HCT116 (cell line): Measurements from ENCODE around the gene MAGI3. TPM values are rescaled to one million over a fixed set of nuclear protein-coding genes. Genes with fewer than 3 reads are reported as not detected.

Source experiments
- ATAC-seq: fragments of 200-7000 bp; cut with Tn5 transposase; 2 replicates; pipeline ENCODE4 v1.9.1; 2020; ENCODE audit warnings: mild to moderate bottlenecking, moderate library complexity
- BruUV-seq: library from RNA; stranded (reverse); fragments of 400-500 nt; replicated peaks from 2 replicates; lab custom pipeline; 2021; lab: Mats Ljungman, UMichigan
- CTCF ChIA-PET: fragments of 300-600 bp; sonication (Branson Sonifier 250); formaldehyde crosslinking; loops from one replicate; lab custom pipeline; 2021; ENCODE audit warnings: antibody characterized with exemption; lab: Charles Lee
- POLR2A ChIA-PET: fragments of 300-600, 350-600 bp; sonication (Branson Sonifier 250); formaldehyde crosslinking; loops from one replicate; lab custom pipeline; 2021; ENCODE audit warnings: antibody characterized with exemption; lab: Charles Lee
- RAD21 ChIA-PET, 2 experiments: fragments of 300-600 bp; sonication (Branson Sonifier 250); formaldehyde crosslinking; loops; one replicate each; lab custom pipeline; 2023; ENCODE audit warnings: low total read pairs in 2 of 2; ENCODE audit not compliant: uncharacterized antibody in 2 of 2, unreplicated experiment in 2 of 2, low non-redundant PET in 1 of 2; lab: Charles Lee
- DNase-seq: peaks from one replicate; pipeline ENCODE4 v3.0.0-alpha.2; 2010; ENCODE audit warnings: low read depth, low spot score
- H2AFZ ChIP-seq: fragments of 200-600 bp; shearing (Covaris generic), sonication (generic); 2 replicates; pipeline ENCODE4 v1.6.1; 2017; ENCODE audit warnings: low read depth, mixed run types, mixed read lengths, antibody characterized with exemption, low read length; ENCODE audit not compliant: poor library complexity, severe bottlenecking
- H3K27ac ChIP-seq: 2 replicates; pipeline ENCODE4 v1.5.1; 2012; ENCODE audit warnings: low read depth, low read length
- H3K27me3 ChIP-seq: fragments of 200-600 bp; sonication (generic); 2 replicates; pipeline ENCODE4 v1.6.1; 2016; ENCODE audit warnings: mixed run types, low read length, mixed read lengths; ENCODE audit not compliant: insufficient read depth
- H3K36me3 ChIP-seq, 2 experiments: fragments of 200-500 bp in 1 of 2; fragments of 200-600 bp in 1 of 2; sonication (Bioruptor generic) in 1 of 2; sonication (generic) in 1 of 2; 2 replicates each; pipeline versions ENCODE4 v1.5.1 to v1.6.1; 2014 to 2016; ENCODE audit warnings: low read length in 2 of 2, inconsistent platforms in 1 of 2, mixed read lengths in 1 of 2, mixed run types in 1 of 2; ENCODE audit not compliant: insufficient read depth in 2 of 2, control insufficient read depth in 1 of 2
- H3K4me1 ChIP-seq, 2 experiments: fragments of 200-600 bp in 1 of 2; sonication (generic) in 1 of 2; 2 replicates each; pipeline versions ENCODE4 v1.5.1 to v1.6.1; 2012 to 2017; ENCODE audit warnings: low read length in 2 of 2, inconsistent platforms in 1 of 2, mild to moderate bottlenecking in 1 of 2, mixed read lengths in 1 of 2, mixed run types in 1 of 2, moderate library complexity in 1 of 2; ENCODE audit not compliant: insufficient read depth in 2 of 2, control insufficient read depth in 1 of 2
- H3K4me2 ChIP-seq: fragments of 200-600 bp; sonication (generic); 2 replicates; pipeline ENCODE4 v1.6.1; 2017; ENCODE audit warnings: mixed run types, low read length, mixed read lengths
- H3K4me3 ChIP-seq, 2 experiments: fragments of 200-600 bp in 1 of 2; sonication (generic) in 1 of 2; replicated peaks in 1 of 2; 2 replicates each; pipeline ENCODE4 v1.5.1; 2011 to 2016; ENCODE audit warnings: low read length in 2 of 2, control low read depth in 1 of 2, low read depth in 1 of 2, mild to moderate bottlenecking in 1 of 2, mixed read lengths in 1 of 2, mixed run types in 1 of 2
- H3K79me2 ChIP-seq: fragments of 200-600 bp; sonication (generic); 2 replicates; pipeline ENCODE4 v1.6.1; 2017; ENCODE audit warnings: mild to moderate bottlenecking, mixed run types, low read length, moderate library complexity, mixed read lengths; ENCODE audit not compliant: insufficient read depth
- H3K9ac ChIP-seq: fragments of 200-600 bp; sonication (generic); 2 replicates; pipeline ENCODE4 v1.6.1; 2016; ENCODE audit warnings: low read length, mixed read lengths
- H3K9me2 ChIP-seq: fragments of 200-600 bp; sonication (generic), shearing (Covaris generic); 2 replicates; pipeline ENCODE4 v1.6.1; 2017; ENCODE audit warnings: mixed run types, mild to moderate bottlenecking, moderate library complexity; ENCODE audit not compliant: insufficient read depth
- H3K9me3 ChIP-seq, 2 experiments: fragments of 200-500 bp in 1 of 2; fragments of 200-600 bp in 1 of 2; sonication (Bioruptor generic) in 1 of 2; sonication (generic) in 1 of 2; 2 replicates each; pipeline ENCODE4 v1.6.1; 2014 to 2017; ENCODE audit warnings: low read length in 2 of 2, mixed read lengths in 2 of 2, inconsistent platforms in 1 of 2, low read depth in 1 of 2, mild to moderate bottlenecking in 1 of 2, mixed run types in 1 of 2, moderate library complexity in 1 of 2; ENCODE audit not compliant: control insufficient read depth in 1 of 2, insufficient read depth in 1 of 2
- H4K20me1 ChIP-seq: fragments of 200-600 bp; sonication (generic), shearing (Covaris generic); 2 replicates; pipeline ENCODE4 v1.6.1; 2017; ENCODE audit warnings: mixed run types, mild to moderate bottlenecking, moderate library complexity; ENCODE audit not compliant: insufficient read depth
- CBX3 ChIP-seq: IDR thresholded peaks from 2 replicates; pipeline ENCODE4 v1.6.1; 2012; ENCODE audit warnings: low read depth
- CTCF ChIP-seq, 3 experiments: fragments of 200-600 bp in 1 of 3; sonication (generic) in 1 of 3; IDR thresholded peaks in 2 of 3; conservative IDR thresholded peaks in 1 of 3; 2 replicates each; pipeline ENCODE4 v1.5.1; 2012 to 2017; ENCODE audit warnings: low read depth in 2 of 3, low read length in 2 of 3, antibody characterized with exemption in 1 of 3, borderline replicate concordance in 1 of 3, control low read depth in 1 of 3, mild to moderate bottlenecking in 1 of 3, mixed read lengths in 1 of 3, mixed run types in 1 of 3, moderate library complexity in 1 of 3; ENCODE audit not compliant: insufficient read depth in 1 of 3
- ELF1 ChIP-seq: IDR thresholded peaks from 2 replicates; pipeline ENCODE4 v1.6.1; 2012; ENCODE audit warnings: low read depth, borderline replicate concordance
- EZH2 ChIP-seq: fragments of 200-600 bp; sonication (generic); IDR thresholded peaks from 2 replicates; pipeline ENCODE4 v1.6.1; 2017; ENCODE audit warnings: antibody characterized with exemption, mixed run types
- JUND ChIP-seq: IDR thresholded peaks from 2 replicates; pipeline ENCODE4 v1.6.1; 2012
- SP1 ChIP-seq: IDR thresholded peaks from 2 replicates; pipeline ENCODE4 v1.6.1; 2012; ENCODE audit warnings: low read depth
- SRF ChIP-seq: IDR thresholded peaks from 2 replicates; pipeline ENCODE4 v1.6.1; 2012; ENCODE audit warnings: low read depth
- ZNF274 ChIP-seq: fragments of 200-500 bp; sonication (Bioruptor generic); IDR thresholded peaks from 2 replicates; pipeline ENCODE4 v1.6.1; 2014; ENCODE audit warnings: mild to moderate bottlenecking, low read depth, low read length, inconsistent platforms
- intact Hi-C: fragments of 100-400 bp; cut with micrococcal nuclease; formaldehyde crosslinking; loops from 2 replicates; pipeline ENCODE4 v1.10.0; 2022
- total RNA-seq: library from RNA; stranded (reverse); gene quantifications from one replicate; pipeline ENCODE4 v1.2.1, GENCODE V29; 2021; ENCODE audit not compliant: unreplicated experiment

The MAGI3 gene
- total RNA-seq, 1 experiment from 2014 or later: 11.8 TPM

- no peaks in the 10 kb centered on the region for H3K27me3 ChIP-seq
- no peak overlapping the region for H3K4me2 ChIP-seq
- no peaks in the 10 kb centered on the region for H3K4me1 ChIP-seq
- H3K79me2 ChIP-seq: no peaks in the 10 kb centered on the region
- CTCF ChIA-PET: no interaction called here
- RAD21 ChIA-PET: no interaction called here
- intact Hi-C loops: no loop called here
- BruUV-seq: no TSS peak
- H3K9me3 ChIP-seq: no peaks in the 10 kb centered on the region
- no peak for TF ChIP-seq CTCF (IDR thresholded peaks at IDR 0.05 in 2 of 3, conservative IDR thresholded peaks at IDR 0.05 in 1 of 3; ENCODE audit: borderline replicate concordance in 1 of 3, insufficient read depth in 1 of 3, low read depth in 2 of 3, low read length in 2 of 3)
- TF ChIP-seq ZNF274: no peak
- no peak for TF ChIP-seq EZH2
- no peak for TF ChIP-seq SP1
- TF ChIP-seq CBX3: no peak
- TF ChIP-seq, all 23 proteins: peak for 0
- Histone ChIP-seq H3K9me2 (no peaks in the 10 kb centered on the region), H3K9ac (no peak overlapping the region), H3K36me3 (no peaks in the 10 kb centered on the region; a peak in 1 of 4 replicates), H4K20me1 (no peaks in the 10 kb centered on the region), H3K4me3 (no peak overlapping the region), H2AFZ (no peak overlapping the region), H3K27ac (no peak overlapping the region)
- POLR2A ChIA-PET: no interaction called here
- ATAC-seq (no peak), DNase-seq (no peak)
Measured at GRCh38 chr1:113581323-113581722, 191.0 kb downstream of the MAGI3 start.

- Histone ChIP-seq H3K9ac (no peak overlapping the region), H3K4me2 (no peak overlapping the region), H3K4me1 (no peaks in the 10 kb centered on the region), H3K9me3 (no peaks in the 10 kb centered on the region), H3K4me3 (no peak overlapping the region), H3K79me2 (no peaks in the 10 kb centered on the region), H3K27ac (no peak overlapping the region), H2AFZ (no peak overlapping the region), H3K36me3 (no peaks in the 10 kb centered on the region; a peak in 1 of 4 replicates), H3K9me2 (no peaks in the 10 kb centered on the region), H4K20me1 (no peaks in the 10 kb centered on the region), H3K27me3 (no peaks in the 10 kb centered on the region)
- TF ChIP-seq JUND (no peak), ELF1 (no peak), SRF (no peak)
- RAD21 ChIA-PET: no interaction called here
- DNase-seq (no peak), ATAC-seq (no peak)
- intact Hi-C loops: no loop called here
- CTCF ChIA-PET: no interaction called here
- no TSS peak for BruUV-seq
- POLR2A ChIA-PET: no interaction called here
Measured at GRCh38 chr1:113582084-113582483, 191.8 kb downstream of the MAGI3 start.
